ENCODE measurements around the gene MRM3.
"Not testable (repeated sequence)": the region's sequence is repeated elsewhere in the genome, so short reads cannot be mapped to it uniquely, and the experiment has no call there.

MRM3 gene, protein sequence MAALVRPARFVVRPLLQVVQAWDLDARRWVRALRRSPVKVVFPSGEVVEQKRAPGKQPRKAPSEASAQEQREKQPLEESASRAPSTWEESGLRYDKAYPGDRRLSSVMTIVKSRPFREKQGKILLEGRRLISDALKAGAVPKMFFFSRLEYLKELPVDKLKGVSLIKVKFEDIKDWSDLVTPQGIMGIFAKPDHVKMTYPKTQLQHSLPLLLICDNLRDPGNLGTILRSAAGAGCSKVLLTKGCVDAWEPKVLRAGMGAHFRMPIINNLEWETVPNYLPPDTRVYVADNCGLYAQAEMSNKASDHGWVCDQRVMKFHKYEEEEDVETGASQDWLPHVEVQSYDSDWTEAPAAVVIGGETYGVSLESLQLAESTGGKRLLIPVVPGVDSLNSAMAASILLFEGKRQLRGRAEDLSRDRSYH

GRCh38 chr17:781805-782731 is at the start of gene MRM3, which contains the start of gene GLOD4:
TSS of gene MRM3 (plus strand) at chr17:782353. CDS start at chr17:782379, 26 bp downstream.
TSS of gene GLOD4 (minus strand) at chr17:782280. CDS start at chr17:782255, 25 bp downstream.
- peak; percentile 93 for DNase-seq

DNA sequence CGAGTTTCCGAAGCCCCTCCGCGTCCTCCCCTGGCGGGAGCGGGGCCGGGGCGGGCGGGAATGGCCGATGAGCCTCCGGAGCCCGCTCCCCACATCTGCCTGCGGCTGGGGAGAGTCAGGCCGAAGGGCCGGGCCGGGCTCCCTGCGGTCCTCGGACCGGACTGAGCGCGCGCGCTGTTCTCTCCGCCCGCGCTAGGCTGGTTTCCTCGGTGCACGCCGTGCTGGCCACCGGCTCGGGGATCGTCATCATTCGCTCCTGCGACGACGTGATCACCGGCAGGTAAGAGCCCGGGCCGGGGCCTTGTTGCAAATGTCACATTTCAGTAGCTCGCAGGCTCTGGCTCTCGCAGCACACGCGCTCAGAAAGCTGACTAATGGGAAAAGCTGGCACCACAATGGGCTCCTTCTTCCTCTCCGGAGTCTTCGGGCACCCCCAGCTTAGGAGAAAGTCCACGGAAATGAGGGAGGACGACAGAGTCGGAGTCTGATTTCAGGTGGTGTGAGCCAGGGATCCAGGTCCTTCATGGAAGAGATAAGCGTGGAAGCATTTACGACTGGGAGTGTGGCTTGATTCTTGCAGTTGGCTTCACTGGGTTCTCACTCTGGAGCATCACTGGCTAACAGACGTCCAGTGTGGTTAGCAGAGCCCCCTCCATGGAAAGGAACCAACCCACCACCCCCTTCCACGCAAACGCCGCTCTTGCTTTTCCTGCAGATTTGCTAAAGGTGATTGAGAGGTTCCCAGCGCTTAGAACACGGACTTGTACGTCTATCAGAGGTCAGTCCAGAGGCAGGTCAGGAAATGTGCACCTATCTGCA is 49.0 kb upstream of the MRM3 start:
- DNase-seq = peak; percentile 7

DNA sequence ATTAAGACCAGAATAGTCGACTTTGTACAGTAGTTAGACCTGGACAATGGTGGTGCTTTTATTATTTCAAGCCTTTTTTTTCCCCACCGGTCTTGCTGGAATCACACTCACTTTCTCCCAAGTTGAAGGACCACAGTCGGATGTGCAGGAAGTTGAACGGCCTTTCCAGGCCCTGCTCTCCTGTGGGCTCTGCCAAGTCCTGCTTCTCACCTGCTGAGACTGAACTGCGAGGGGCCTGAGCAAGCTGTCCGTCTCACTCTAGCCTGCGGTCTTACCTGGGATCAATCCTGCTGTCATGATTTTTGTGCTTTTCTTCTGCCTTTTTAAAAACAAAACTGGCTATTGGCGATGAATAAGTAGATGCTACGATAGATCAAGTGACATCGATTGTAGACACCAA is 48.4 kb upstream of the MRM3 start:
- DNase-seq = no peak

- DNase-seq = no peak
Observed at GRCh38 chr17:737561-738113, 44.5 kb upstream of the MRM3 start.

DNA sequence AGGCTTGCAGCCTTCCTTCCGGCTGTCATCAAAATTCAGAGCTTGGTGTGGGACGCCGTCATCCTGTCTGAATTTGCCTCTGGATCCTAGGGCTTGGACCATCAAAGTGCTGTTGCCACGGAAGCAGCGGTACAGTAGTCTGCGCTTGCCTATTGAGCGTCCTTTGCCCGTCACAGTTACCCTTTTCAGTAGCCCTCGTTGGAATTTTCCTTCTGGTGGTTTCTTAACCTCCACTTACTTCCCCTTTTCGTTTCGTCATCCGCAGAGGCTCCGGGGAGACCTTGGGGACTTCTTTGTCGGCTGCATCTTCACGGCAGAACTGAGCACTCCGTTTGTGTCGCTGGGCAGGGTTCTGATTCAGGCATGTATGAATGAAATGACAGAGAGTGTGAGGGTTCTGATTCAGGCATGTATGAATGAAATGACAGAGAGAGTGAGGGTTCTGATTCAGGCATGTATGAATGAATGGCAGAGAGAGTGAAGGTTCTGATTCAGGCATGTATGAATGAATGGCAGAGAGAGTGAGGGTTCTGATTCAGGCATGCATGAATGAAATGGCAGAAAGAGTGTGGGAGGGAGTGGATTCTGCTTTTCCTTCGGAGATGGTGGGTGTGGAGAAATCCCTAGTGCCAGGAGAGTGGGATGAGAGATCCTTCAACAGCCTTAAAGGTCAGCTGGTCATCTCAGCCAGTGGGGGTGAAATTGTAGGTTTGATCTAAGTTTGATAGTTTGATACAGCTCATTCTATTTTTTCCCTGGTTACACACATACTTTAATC is 41.7 kb upstream of the MRM3 start:
- DNase-seq = peak; percentile 41

- DNase-seq = no peak
Observed at GRCh38 chr17:742147-742793, 39.9 kb upstream of the MRM3 start.

GRCh38 chr17:743139-743538 is 39.0 kb upstream of the MRM3 start:
- DNase-seq = no peak

- DNase-seq = no peak
Observed at GRCh38 chr17:744937-745336, 37.2 kb upstream of the MRM3 start.

GRCh38 chr17:745406-745805 is 36.7 kb upstream of the MRM3 start:
- DNase-seq = no peak

DNA sequence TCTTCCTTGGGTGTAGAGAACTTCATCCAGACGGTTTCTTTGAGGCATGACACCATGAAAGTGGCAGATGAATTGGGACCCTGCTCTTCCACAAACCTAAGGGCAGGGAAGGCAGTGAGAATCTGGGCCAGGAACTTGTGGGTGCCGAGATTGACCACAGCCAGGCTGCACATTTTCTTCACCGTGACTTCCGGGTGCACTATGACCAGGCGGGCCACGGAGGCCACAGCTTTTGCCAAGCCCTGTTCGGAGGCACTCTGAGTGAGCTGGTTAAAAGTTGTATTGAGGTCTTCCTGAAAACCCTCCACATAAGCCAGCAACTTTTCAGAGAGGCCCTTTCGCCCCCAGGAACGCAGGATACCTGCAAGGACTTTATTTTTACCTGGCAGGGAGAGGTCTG is 36.0 kb upstream of the MRM3 start:
- no peak for DNase-seq

DNA sequence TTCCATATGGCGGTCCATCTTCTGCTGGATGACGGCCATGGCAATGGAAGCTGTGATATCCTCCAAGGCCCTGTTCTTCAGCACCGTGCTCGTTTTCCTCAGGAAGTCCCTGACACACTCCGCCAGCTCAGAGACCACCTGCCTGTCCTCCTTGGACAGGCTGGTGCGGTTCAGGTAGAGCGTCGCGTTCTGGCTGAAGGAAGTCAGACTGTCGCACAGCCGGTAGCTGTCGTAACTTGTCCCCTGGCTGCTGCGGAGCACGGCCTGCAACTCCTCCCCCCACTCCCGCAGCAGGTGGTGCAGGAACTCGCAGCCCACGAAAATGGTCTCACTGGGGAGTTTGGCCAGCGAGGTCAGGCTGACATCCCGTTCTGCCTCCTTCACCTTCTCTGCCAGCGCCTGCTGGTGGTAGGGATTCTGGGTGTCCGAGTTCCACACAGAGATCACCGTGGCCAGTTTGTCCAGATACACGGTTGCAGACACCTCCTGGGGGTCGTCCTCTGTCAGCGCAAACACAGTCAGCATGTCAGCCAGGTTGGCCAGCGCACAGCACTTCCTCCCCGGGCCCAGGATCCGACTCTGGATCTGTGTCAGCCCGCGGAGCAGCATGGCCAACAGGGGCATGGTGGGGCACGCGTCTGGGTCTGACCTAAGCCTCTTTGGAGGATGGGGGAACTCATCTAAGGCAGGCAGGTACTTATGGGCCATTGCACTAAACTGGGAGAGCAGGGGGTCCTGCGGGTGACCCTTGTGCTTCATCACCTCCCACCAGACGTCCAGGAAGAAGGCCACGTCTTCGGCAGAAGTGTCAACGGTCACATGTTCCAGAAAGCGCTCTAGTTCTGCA is 35.1 kb upstream of the MRM3 start:
- DNase-seq = no peak

- DNase-seq = not testable (repeated sequence)
Observed at GRCh38 chr17:748604-749003, 33.5 kb upstream of the MRM3 start.

DNA sequence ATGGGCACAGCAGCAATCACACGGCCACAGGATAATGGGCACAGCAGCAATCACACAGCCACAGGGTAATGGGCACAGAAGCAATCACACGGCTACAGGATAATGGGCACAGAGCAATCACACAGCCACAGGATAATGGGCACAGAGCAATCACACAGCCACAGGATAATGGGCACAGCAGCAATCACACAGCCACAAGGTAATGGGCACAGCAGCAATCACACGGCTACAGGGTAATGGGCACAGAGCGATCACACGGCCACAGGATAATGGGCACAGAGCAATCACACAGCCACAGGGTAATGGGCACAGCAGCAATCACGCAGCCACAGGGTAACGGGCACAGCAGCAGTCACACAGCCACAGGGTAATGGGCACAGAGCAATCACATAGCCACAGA is 32.8 kb upstream of the MRM3 start:
- DNase-seq = not testable (repeated sequence)

GRCh38 chr17:750431-751037 is 31.6 kb upstream of the MRM3 start:
- DNase-seq = no peak

DNA sequence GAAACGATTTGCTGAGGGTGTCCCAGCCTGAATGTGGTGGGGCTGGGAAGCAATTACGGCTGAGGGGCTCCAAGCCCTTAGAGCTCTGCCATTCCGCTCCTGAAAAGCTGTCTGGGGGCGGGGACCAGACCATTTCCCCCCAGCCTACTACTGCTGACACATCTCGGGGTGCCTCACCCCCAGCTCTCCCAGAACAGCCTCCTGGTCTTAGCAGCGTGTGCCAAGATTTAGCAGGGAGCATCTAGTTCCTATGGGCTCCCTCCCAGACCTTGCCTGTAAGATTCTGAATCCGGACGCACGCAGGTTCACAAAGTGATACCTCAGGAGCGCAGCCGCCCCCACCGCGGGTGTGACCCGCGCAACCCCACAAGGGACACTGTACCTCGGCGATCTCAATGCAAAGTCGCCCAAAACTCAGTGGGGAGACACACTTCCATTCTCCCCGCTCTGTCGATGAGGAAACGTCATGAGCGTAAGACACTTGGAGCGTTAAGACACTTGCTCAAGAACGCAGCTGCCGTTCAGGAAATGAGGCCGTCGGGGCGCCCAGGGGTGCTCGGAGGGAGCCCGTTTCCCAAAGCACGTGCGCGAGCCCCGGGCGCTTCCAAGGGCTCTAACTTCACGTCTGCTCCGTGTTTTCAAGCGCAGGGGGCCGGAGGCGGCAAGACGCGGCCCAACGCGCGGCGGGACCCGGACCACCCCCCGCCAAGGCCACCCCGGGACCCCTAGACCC is 30.7 kb upstream of the MRM3 start:
- DNase-seq = peak; percentile 57

GRCh38 chr17:752002-752619 is 30.0 kb upstream of the MRM3 start, which contains the start of gene GEMIN4:
TSS of gene GEMIN4 (minus strand) at chr17:752264. CDS start at chr17:752142, 122 bp downstream.
- DNase-seq = peak; percentile 97

DNA sequence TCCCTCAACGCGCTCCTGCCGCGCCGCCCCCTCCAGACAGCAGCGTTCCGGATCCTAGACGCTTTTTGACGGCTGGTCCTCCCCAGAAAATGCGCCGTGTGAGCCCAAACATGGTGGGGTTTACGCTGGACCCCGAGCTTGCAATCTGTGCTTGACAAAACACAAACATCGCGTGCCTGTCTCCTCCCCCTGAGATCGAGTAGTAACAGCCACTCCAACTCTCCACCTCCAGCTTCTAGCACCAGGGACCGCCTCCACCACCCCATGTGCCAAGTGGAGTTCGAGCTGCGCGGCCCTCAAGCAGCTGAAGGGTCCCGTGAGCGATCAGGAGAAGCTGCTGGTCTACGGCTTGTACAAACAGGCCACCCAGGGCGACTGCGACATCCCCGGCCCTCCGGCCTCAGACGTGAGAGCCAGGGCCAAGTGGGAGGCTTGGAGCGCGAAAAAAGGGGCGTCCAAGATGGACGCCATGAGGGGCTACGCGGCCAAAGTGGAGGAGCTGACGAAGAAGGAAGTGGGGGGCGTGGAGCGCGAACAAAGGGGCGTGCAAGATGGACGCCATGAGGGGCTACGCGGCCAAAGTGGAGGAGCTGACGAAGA is 29.4 kb upstream of the MRM3 start:
- DNase-seq = no peak

GRCh38 chr17:753418-753817 is 28.7 kb upstream of the MRM3 start:
- DNase-seq = no peak
